GM12875 (cell line): ENCODE measurements around the gene TTLL3.

Source experiments
- H3K4me3 ChIP-seq: one replicate; pipeline ENCODE4 v1.5.1; 2011; ENCODE audit warnings: low read depth, low read length, control low read depth
- CTCF ChIP-seq: IDR thresholded peaks from 2 replicates; pipeline ENCODE4 v1.5.1; 2011; ENCODE audit warnings: low read depth, mild to moderate bottlenecking, control low read depth, inconsistent platforms, low read length, moderate library complexity, borderline replicate concordance; ENCODE audit not compliant: insufficient read depth

TTLL3 gene

GRCh38 chr3:9828801-9829755 lies 19.0 kb downstream of the TTLL3 start:
- H3K4me3 ChIP-seq: no peak overlapping the region
- TF ChIP-seq CTCF: no peak

DNA sequence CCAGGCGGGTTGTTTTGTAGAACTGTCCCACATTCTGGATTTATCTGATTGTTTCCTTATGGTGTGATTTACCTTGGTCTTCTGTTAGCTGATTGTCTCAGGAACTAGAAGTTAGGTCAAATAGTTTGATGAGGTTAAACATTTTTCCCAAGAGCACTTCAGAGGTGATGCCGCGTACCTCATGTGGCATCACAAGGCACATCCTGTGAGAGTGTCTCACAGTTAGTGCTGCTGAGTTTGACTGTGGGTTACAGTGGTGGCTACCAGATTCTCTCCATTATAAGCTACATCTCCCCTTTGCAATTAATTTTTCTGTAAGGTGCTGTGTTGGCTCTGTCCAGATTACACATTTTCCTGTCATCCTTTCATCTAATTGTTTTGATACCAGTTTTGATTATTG lies 21.2 kb downstream of the TTLL3 start:
- no peak for TF ChIP-seq CTCF

DNA sequence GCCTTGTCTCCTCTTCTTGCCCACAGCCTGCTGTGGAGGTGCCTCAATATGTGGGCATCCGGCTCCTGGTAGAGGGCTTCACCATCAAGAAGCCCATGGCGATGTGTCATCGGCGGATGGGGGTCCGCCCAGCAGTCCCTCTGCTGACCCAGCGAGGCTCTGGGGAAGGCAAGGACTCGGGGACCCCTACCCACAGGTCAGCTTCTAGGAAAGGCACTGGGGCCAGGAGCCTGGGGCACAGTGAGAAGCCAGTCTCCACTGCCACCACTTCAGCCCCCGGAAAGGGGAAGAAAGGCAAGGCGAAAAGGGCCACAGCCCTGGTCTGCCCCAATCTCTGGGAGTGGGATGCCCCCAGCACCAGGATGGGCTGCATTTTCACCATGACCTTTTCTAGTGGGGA lies 23.0 kb downstream of the TTLL3 start:
- no peak for TF ChIP-seq CTCF
- H3K4me3 ChIP-seq: no peak overlapping the region

More for the DNA sequence above, 21.2 kb downstream of the TTLL3 start:
- no peak overlapping the region for H3K4me3 ChIP-seq

- no peak overlapping the region for H3K4me3 ChIP-seq
- no peak for TF ChIP-seq CTCF
Observed at GRCh38 chr3:9834520-9835380, 24.7 kb downstream of the TTLL3 start.

DNA sequence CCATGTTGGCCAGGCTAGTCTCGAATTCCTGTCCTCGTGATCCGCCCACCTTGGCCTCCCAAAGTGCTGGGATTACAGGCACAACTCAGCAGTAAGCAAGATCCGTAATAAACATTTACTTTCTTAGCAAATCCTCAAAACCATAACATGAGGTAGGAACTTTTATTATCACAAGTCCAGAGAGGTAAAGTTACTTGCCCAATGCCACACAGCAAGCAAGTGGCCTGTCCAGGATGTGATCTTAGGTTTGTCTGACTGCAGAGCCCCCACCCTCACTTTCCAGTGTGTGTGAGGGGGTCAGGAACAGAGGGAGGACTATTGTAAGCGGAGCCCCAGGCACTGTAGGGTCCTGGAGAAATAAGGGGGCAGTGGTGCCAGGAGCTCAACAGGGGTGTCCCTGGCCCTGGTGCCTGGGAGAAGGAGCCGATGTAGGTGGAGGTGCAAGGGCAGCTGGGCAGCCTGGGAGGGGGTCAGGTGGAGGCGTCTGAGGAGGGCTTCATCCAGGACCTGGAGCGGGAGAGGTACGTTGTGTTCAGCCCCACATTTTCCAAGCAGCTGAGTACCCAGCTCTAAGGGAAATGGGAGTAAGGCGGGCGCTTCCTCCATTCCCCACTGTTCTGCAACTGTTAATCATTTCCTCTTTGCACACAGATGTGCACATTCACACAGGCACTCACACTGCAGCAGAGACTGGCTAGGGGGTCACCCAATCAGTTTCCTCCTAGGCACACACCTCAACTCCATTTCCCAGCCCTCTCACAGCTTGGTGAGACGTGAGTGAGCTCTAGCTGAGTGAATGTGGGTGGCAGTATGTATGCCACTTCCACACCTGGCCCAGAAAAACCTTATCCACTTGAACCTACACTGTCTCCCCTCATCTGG lies 27.9 kb downstream of the TTLL3 start:
- no peak overlapping the region for H3K4me3 ChIP-seq
- TF ChIP-seq CTCF: no peak

- H3K4me3 ChIP-seq: no peak overlapping the region
- no peak for TF ChIP-seq CTCF
Observed at GRCh38 chr3:9838856-9839255, 28.8 kb downstream of the TTLL3 start.
